Fibroblast of lung (primary cell): ENCODE data around the gene SCUBE3. TPM values are rescaled to one million over a fixed set of nuclear protein-coding genes. Genes with fewer than 3 reads are reported as not detected.

Experiments
- DNase-seq, 2 donors: peaks; one replicate each; pipeline versions ENCODE4 v3.0.0 to v3.0.0-alpha.2; 2010; ENCODE audit warnings: low read depth in 2 of 2
- H2AFZ ChIP-seq: 2 replicates; pipeline ENCODE4 v1.5.1; 2012; ENCODE audit warnings: low read length, control low read depth, inconsistent platforms
- H3K27ac ChIP-seq: 2 replicates; pipeline ENCODE4 v1.5.1; 2011; ENCODE audit warnings: low read length, control low read depth; ENCODE audit not compliant: insufficient read depth
- H3K27me3 ChIP-seq: 2 replicates; pipeline ENCODE4 v1.5.1; 2011; ENCODE audit warnings: mild to moderate bottlenecking, low read length; ENCODE audit not compliant: control insufficient read depth, insufficient read depth
- H3K36me3 ChIP-seq: 2 replicates; pipeline ENCODE4 v1.5.1; 2011; ENCODE audit warnings: low read length; ENCODE audit not compliant: control insufficient read depth, insufficient read depth
- H3K4me1 ChIP-seq: 2 replicates; pipeline ENCODE4 v1.5.1; 2011; ENCODE audit warnings: low read length; ENCODE audit not compliant: control insufficient read depth, insufficient read depth; ENCODE audit errors: extremely low read depth
- H3K4me2 ChIP-seq: 2 replicates; pipeline ENCODE4 v1.5.1; 2011; ENCODE audit warnings: low read length, control low read depth; ENCODE audit not compliant: insufficient read depth; ENCODE audit errors: extremely low read depth
- H3K4me3 ChIP-seq, 4 experiments: fragments of 200-600 bp in 1 of 4; sonication (generic) in 1 of 4; replicated peaks in 1 of 4; 2 replicates each; pipeline ENCODE4 v1.5.1; 2011 to 2016; ENCODE audit warnings: low read length in 4 of 4, low read depth in 3 of 4, mild to moderate bottlenecking in 3 of 4, control low read depth in 2 of 4, inconsistent platforms in 1 of 4, mixed read lengths in 1 of 4; ENCODE audit not compliant: insufficient read depth in 1 of 4; ENCODE audit errors: control extremely low read depth in 1 of 4
- H3K79me2 ChIP-seq: 2 replicates; pipeline ENCODE4 v1.5.1; 2012; ENCODE audit warnings: mild to moderate bottlenecking, low read length, inconsistent platforms; ENCODE audit not compliant: control insufficient read depth, insufficient read depth
- H3K9ac ChIP-seq: 2 replicates; pipeline ENCODE4 v1.5.1; 2011; ENCODE audit warnings: mild to moderate bottlenecking, low read length, control low read depth; ENCODE audit not compliant: insufficient read depth
- H3K9me3 ChIP-seq: 2 replicates; pipeline ENCODE4 v1.5.1; 2012; ENCODE audit warnings: low read depth, low read length; ENCODE audit not compliant: control insufficient read depth, insufficient read depth
- H4K20me1 ChIP-seq: 2 replicates; pipeline ENCODE4 v1.5.1; 2011; ENCODE audit warnings: low read length; ENCODE audit not compliant: control insufficient read depth, insufficient read depth; ENCODE audit errors: extremely low read depth
- EZH2 ChIP-seq: IDR thresholded peaks from 2 replicates; pipeline ENCODE4 v1.5.1; 2012; ENCODE audit warnings: low read length, control low read depth, mild to moderate bottlenecking; ENCODE audit errors: missing control alignments
- polyA plus RNA-seq, 2 donors: library from polyadenylated mRNA; depleted of rRNA in 1 of 2; stranded (reverse) in 1 of 2; unstranded in 1 of 2; fragments of >200 nt; gene quantifications; 2 replicates each; pipeline ENCODE4 v1.2.1, GENCODE V29; 2011 to 2012; ENCODE audit warnings: missing spikeins in 1 of 2
- total RNA-seq: library from RNA; depleted of rRNA; stranded (reverse); fragments of >200 nt; gene quantifications from 2 replicates; pipeline ENCODE4 v1.2.1, GENCODE V29; 2014
- TF ChIP-seq, protein P1 (sequence below), 2 donors: IDR thresholded peaks in 1 of 2; conservative IDR thresholded peaks in 1 of 2; 1 replicate in 1 of 2; 2 replicates in 1 of 2; pipeline ENCODE4 v1.5.1; 2011 to 2012; ENCODE audit warnings: low read length in 2 of 2, control low read depth in 1 of 2, inconsistent platforms in 1 of 2, low read depth in 1 of 2, mild to moderate bottlenecking in 1 of 2

The SCUBE3 gene
- total and polyA plus RNA-seq, 2 donors (not counting 1 experiment from before 2014, with no cell fraction given): under 0.01 to 1.2 TPM

DNA sequence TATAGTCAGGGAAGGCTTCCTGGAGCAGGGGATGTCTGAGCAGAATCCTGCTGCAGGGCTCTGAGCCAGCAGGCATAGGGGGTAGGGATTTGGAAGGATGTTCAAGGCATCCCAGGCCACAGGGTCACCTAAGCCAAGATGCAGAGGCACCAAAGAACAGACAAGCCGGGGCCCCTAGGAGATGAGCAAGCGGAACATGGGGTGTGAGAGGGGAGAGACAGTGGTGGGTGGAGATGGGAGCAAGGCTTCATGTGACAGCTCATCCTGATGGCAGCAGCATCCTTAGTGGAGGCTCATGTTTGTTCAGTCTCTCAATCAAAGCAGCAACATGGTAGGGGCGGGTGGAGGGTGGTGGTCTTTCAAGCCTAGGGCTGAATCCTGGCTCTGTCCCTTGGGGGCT is 42.9 kb upstream of the SCUBE3 start:
- Histone ChIP-seq H3K4me1 (peaks cover 10% of the 10 kb centered on the region), H3K9me3 (no peaks in the 10 kb centered on the region), H3K79me2 (no peaks in the 10 kb centered on the region), H3K4me3 (no peak overlapping the region), H3K27me3 (no peaks in the 10 kb centered on the region), H3K36me3 (no peaks in the 10 kb centered on the region), H4K20me1 (no peaks in the 10 kb centered on the region), H3K27ac (no peak overlapping the region), H3K9ac (no peak overlapping the region), H3K4me2 (no peak overlapping the region), H2AFZ (no peak overlapping the region)
- DNase-seq: no peak
- TF ChIP-seq EZH2: no peak
- TF ChIP-seq, protein P1, sequence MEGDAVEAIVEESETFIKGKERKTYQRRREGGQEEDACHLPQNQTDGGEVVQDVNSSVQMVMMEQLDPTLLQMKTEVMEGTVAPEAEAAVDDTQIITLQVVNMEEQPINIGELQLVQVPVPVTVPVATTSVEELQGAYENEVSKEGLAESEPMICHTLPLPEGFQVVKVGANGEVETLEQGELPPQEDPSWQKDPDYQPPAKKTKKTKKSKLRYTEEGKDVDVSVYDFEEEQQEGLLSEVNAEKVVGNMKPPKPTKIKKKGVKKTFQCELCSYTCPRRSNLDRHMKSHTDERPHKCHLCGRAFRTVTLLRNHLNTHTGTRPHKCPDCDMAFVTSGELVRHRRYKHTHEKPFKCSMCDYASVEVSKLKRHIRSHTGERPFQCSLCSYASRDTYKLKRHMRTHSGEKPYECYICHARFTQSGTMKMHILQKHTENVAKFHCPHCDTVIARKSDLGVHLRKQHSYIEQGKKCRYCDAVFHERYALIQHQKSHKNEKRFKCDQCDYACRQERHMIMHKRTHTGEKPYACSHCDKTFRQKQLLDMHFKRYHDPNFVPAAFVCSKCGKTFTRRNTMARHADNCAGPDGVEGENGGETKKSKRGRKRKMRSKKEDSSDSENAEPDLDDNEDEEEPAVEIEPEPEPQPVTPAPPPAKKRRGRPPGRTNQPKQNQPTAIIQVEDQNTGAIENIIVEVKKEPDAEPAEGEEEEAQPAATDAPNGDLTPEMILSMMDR (conservative IDR thresholded peaks at IDR 0.05 in 1 of 2, IDR thresholded peaks at IDR 0.05 in 1 of 2; ENCODE audit: low read depth in 1 of 2, low read length in 2 of 2): no peak

DNA sequence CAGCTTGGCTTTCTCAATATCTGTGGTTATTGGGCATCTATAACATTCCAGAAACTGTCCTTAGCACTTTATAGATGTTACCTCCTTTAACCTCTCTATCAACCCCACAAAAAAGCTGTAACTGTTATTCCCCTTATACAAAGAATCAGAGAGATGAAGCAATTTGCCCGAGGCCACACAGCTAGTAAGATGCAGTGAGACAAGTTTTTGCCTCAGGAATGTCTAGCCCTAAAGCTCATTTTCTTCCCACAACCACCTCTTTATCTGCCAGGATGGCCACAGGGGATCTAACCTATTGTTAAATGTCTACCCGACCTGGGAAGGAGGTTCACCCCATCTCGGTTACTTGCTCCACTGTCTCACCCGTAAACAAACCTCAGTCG is 40.7 kb upstream of the SCUBE3 start:
- DNase-seq: no peak
- H3K27ac ChIP-seq: no peak overlapping the region

DNA sequence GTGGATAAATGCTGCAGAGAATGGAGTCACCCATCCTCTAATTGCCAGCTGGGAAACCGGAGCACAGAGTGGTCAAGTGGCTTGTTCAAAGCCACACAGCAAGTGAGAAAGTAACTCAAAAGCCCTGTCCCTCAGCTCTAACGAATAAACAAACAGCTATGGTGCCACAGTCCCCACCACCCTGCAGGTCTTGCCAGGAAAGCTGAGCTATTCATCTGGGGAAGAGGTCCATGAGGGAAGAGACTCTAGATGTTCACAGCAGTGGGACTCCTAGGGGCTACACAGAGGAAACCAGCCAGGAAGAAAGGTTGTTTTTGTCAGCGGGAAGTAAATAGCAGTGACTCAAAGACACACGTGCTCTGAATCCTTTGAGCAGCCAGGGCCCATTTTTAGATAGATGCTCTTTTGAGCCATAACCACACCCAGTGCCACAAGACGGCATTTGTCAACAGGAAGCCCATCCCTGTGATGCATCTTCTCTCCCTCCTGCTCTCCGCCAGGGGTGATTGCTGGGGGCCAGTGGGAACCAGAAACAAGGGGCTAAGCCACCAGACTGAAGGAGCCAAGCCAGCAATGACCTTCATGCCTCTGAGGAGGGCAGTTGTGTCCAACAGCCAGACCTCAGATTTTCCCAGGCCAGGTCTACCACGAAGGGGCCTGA is 40.2 kb upstream of the SCUBE3 start:
- H3K27me3 ChIP-seq: no peaks in the 10 kb centered on the region
- H3K9me3 ChIP-seq: no peaks in the 10 kb centered on the region
- no peak overlapping the region for H3K27ac ChIP-seq
- H3K9ac ChIP-seq: no peak overlapping the region
- no peaks in the 10 kb centered on the region for H4K20me1 ChIP-seq
- H2AFZ ChIP-seq: no peak overlapping the region
- H3K4me1 ChIP-seq: peaks cover 10% of the 10 kb centered on the region
- no peak overlapping the region for H3K4me2 ChIP-seq
- no peaks in the 10 kb centered on the region for H3K36me3 ChIP-seq
- H3K79me2 ChIP-seq: no peaks in the 10 kb centered on the region
- no peak for TF ChIP-seq EZH2
- TF ChIP-seq, protein P1 (conservative IDR thresholded peaks at IDR 0.05 in 1 of 2, IDR thresholded peaks at IDR 0.05 in 1 of 2; ENCODE audit: low read depth in 1 of 2, low read length in 2 of 2): no peak
- H3K4me3 ChIP-seq: no peak overlapping the region
- DNase-seq: no peak

More for the DNA sequence above, 40.7 kb upstream of the SCUBE3 start:
- no peak overlapping the region for H3K4me2 ChIP-seq
- H3K4me3 ChIP-seq: no peak overlapping the region
- no peaks in the 10 kb centered on the region for H3K27me3 ChIP-seq
- TF ChIP-seq, protein P1 (conservative IDR thresholded peaks at IDR 0.05 in 1 of 2, IDR thresholded peaks at IDR 0.05 in 1 of 2; ENCODE audit: low read depth in 1 of 2, low read length in 2 of 2): no peak
- no peak for TF ChIP-seq EZH2
- peaks cover 10% of the 10 kb centered on the region for H3K4me1 ChIP-seq
- no peaks in the 10 kb centered on the region for H3K79me2 ChIP-seq
- H3K36me3 ChIP-seq: no peaks in the 10 kb centered on the region
- no peak overlapping the region for H2AFZ ChIP-seq
- H3K9me3 ChIP-seq: no peaks in the 10 kb centered on the region
- H3K9ac ChIP-seq: no peak overlapping the region
- no peaks in the 10 kb centered on the region for H4K20me1 ChIP-seq
